Hematopoietic multipotent progenitor cell treated with erythropoietin and hydrocortisone succinate and interleukin-3 and kit ligand, for 17 days (in vitro differentiated cells): Measurements from ENCODE around the gene KIAA0586.
"Not testable (repeated sequence)": the region's sequence is repeated elsewhere in the genome, so short reads cannot be mapped to it uniquely, and the experiment has no call there.

Source experiments
- DNase-seq: peaks from one replicate; pipeline ENCODE4 v3.0.0-alpha.2; 2015; ENCODE audit warnings: low spot score

KIAA0586 gene

DNA sequence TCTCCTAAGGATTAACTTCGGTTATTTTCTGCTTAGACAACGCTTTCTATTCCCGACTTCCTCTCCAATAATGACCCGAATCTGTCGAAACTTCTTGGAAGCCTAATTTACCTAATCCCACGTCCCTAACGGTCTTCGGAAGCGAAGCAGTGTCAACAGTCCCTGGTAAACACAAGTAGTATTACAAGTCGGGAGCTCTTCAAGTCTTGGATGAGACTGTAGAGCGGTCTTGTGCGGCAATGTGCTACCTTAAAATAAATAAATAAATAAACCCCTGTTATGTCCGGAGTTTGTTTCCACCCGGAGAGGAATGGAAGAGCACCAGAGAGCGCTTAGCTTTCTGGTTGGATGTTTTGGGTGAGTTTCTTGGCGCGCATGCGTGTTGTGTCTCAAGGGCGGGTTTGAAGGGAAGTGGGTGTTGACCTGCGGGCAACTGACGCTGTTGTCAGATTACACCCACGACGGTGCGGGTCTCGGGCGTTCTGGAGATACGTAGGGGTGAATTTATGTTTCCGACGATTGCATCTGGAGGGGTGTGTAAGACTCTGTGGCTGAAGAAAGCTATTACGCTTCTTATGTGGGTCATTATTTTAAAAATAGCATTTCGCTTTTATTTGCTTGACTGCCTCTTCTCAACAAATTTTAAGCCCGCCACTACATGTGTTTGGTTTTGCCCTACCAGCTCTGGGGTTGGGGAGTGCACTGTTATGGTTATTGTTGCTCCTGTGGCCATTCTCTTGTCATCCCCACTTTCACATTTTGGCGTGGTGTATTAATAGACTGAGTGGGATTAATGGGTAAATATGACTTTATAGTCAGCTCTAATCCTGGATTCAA is at the start of gene KIAA0586, which contains the start of gene TIMM9:
Gene KIAA0586 (plus strand): TSS at position 439 of the 837 bp plus-strand sequence. CDS start 546 bp downstream, outside the sequence.
Gene TIMM9 (minus strand): TSS at position 251 of the 837 bp plus-strand sequence. CDS start 15,586 bp downstream, outside the sequence.
- peak; percentile 99 for DNase-seq

DNA sequence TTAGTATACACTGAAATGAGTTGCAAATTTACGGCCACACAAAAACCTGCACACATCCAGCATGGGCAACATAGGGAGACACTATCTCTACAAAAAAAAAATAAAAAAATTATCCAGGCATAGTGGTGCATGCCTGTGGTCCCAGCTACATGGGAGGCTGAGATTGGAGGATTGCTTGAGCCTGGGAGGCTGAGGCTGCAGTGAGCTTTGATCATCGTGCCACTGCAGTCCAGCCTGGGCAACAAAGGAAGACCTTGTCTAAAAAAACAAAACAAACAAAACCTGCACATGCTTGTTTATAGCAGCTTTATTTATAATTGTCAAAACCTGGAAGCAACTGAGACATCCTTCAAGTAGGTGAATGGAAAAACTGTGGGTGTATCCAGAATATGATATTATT is 36.7 kb upstream of the KIAA0586 start:
- DNase-seq: no peak

DNA sequence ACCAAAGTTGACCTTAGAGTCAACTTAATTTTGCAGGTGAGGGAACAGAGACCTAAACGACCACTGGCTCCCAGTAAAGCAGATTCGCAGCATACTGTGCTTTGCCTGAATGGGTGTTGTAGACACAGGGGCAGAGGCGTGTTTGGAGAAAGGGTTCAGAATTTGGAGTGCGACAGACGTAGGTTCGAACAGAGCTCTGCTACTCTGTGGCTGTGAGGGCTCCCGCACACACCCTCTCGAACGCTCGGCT is 32.0 kb upstream of the KIAA0586 start:
- DNase-seq: no peak

- peak; percentile 79 for DNase-seq
These were observed 31.4 kb upstream of the KIAA0586 start, which contains the start of gene TOMM20L for GRCh38 chr14:58395812-58396788. TSS of gene TOMM20L (plus strand) at chr14:58395930. CDS start at chr14:58395958, 28 bp downstream.

DNA sequence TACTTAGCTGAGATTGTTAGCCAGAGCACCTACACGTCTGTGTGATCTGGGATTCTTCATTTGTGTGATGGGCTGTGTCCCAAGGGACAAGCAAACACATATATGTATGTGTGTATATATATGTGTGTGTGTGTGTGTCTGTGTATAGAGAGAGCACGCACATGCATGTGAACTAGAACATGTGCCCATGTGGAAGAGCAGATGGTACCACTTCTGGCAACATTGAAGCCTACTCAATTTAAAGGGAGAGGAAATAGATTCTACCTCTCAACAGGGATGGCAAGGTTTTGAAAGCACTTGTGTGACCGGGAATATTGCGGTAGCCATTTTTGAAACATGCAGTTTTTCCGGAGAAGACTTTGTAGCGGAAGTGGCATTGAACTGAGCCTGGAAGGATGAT is 30.4 kb upstream of the KIAA0586 start:
- no peak for DNase-seq

DNA sequence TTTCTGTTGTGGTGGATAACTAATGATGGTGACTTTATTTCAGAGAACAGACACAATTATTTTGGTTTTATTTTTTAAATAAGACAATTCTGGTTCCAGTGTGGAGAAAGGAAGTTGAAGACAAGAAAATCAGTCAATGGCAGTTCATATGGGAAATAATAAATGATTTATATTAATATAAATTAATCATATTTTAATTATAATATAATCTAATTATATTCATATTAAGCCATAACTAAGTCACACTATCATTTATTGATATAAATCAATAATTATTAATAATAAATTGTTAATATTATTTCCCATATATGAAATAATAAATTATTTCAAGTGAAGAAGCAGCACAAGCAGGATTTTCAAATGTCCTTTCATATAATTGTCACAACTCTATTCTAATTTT is 29.0 kb upstream of the KIAA0586 start:
- DNase-seq: no peak

DNA sequence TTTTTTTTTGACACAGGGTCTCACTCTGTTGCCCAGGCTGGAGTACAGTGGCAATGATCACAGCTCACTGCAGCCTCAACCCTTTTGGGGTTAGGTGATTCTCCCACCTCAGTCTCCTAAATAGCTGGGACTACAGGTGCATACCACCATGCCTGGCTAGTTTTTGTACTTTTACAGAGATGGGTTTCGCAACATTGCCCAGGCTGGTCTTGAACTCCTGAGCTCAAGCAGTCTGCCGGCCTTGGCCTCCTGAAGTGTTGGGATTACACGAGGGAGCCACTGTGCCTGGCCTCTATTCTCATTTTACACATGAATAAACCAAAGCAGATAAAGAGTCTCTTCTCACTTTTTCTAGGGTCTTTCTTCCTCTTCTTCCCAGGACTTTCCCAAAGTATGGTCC is 28.6 kb upstream of the KIAA0586 start:
- no peak for DNase-seq

DNA sequence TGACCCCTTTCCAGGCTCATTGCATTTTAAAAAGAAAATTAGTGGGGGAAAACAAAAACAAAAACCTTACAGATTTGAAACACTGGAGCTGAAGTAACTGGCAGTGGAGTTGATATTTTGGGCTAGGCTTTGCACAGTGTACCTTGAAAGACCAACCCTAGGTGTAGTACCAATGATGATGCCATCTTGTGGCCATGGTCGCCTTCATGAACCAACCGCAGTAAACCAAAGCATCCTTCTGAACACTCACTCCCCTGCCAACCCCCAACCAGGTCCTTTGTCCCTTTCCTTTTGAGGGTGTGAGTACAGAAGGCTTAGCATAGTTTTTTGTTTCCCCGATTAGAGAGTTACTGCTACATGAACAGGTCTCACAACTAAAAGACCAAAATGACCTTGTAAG is 25.9 kb upstream of the KIAA0586 start:
- DNase-seq: no peak

GRCh38 chr14:58408681-58409215 is 18.8 kb upstream of the KIAA0586 start:
- DNase-seq: no peak

- DNase-seq: peak; percentile 60
These were observed 12.7 kb upstream of the KIAA0586 start for GRCh38 chr14:58414845-58415244.

GRCh38 chr14:58415636-58416547 is 11.6 kb upstream of the KIAA0586 start:
- no peak for DNase-seq

GRCh38 chr14:58416934-58417333 is 10.6 kb upstream of the KIAA0586 start:
- not testable (repeated sequence) for DNase-seq

DNA sequence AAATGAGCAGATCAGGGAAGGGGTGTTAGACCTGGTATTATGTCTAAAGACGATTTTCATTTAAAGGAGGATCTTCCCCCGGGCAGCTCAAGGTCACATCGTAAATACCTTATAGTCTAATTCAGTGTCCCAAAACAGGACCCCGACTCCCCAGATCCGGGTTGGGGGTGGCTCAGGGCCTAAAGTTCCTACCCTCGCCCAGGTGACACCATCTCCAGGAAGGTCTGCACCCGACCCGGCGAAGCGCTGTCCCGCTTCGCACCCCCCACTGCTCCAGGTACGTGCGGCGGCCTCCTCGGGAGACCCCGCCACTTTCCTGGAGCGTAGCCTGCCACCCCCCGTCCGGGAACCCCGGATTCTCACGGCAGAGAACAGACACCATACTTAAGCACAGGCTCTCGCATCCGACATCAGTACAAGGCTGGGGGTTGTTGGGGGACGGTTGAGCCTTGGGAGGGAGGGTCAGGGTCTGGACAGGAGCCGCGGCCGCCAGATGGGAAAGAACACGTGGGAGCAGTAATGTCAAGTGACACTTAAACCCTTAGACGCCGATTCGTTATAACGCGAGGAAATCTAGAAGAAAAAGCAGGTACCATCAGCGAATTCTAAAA is 744 bp upstream of the KIAA0586 start:
- no peak for DNase-seq

DNA sequence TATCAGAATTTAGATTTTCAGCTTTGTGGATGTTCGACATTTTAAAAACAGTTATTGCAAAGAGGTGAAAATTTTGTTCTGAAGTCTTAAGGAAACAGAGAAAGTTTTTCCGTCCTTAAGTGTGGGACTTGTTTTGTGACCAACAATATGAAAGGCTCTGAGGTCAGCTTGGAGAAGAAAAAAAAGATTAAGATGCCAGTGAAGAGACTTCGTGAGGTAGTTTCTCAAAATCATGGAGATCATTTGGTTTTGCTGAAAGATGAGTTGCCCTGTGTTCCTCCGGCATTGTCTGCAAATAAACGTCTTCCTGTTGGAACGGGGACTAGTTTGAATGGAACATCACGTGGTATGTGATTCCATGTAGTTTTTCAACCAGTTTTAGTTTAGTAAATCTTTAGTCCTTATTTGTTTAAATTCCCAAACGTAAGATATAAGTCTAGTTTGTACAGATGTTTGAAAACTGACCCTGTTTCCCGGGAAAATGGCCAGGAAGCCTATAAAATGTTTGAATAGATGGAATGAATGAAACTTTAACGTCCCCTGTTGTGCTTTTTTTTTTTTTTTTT is 682 bp downstream of the KIAA0586 start:
- no peak for DNase-seq

- peak; percentile 66 for DNase-seq
These were observed 2.6 kb downstream of the KIAA0586 start for GRCh38 chr14:58430156-58430555.

GRCh38 chr14:58439476-58439875 is 12.0 kb downstream of the KIAA0586 start:
- DNase-seq: no peak

DNA sequence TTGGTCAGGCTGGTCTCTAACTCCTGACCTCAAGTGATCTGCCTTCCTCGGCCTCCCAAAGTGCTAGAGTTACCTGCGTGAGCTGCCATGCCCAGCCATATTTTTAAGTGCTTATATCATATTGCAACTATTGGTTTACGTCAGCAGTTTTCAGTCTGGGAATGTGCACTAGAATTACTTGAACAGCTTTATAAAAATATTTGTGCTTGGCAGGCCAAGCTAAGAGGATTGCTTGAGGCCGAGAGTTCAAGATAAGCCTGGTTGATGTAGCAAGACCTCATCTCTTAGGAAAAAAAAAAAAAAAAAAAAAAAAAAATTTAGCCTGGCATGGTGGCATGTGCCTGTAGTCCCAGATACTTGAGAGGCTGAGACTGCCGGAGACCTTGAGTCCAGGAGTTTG is 17.1 kb downstream of the KIAA0586 start:
- DNase-seq: no peak

DNA sequence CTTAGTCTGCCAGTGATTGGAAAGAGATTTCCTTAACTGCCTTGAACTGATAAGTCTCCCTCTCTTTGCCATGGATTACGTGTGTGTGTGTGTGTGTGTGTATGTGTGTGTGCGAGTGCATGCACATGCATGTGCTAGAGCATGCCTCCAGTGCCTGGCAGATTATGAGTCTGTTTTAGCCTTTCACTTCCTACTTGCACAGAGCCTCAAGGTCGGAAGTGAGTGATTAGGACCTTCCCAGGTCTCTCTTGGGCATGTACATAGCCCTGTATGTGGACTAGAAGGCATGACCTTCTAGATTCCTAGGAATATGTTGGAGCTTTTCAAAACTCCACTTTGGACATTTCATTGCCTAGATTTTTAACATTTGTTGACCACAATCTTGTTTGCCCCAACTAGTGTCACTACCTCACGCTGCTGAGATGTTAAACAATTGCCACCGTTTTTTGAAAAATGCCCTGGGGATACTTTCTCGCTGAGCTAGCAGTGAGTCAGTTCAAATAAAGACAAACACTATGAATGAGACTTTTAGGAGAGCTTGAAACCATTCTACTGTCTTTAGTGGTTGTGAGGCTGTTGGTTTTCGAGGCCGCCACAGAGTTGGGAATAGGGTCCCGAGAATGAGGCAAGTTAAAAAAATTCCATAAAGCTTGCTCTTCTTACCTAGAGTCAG is 28.2 kb downstream of the KIAA0586 start:
- no peak for DNase-seq

DNA sequence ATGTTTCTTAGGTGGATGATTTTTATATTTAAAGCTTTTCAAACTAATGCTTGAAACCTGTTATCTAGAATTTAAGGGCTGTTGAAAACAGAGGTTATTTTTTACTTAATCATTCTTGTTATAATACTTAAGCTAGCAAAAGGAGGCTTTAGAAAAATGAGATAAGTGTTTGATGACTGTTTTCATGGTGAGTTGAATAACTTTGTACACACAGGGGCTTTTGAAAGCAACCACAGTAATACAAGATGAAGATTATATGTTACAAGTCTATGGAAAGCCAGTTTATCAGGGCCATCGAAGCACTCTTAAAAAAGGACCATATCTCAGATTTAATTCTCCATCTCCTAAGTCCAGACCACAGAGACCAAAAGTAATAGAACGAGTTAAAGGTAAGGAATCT is 33.3 kb downstream of the KIAA0586 start:
- no peak for DNase-seq

- no peak for DNase-seq
These were observed 35.6 kb downstream of the KIAA0586 start for GRCh38 chr14:58463147-58463546.
